WTC11 (cell line): Measurements from ENCODE around the gene TRAPPC14.

Source experiments
- AFF4 ChIP-seq: sonication (generic); formaldehyde crosslinking; IDR thresholded peaks from 2 replicates; pipeline ENCODE4 v1.8.1; 2023; ENCODE audit warnings: mild to moderate bottlenecking, missing genetic modification reagents, borderline replicate concordance
- ATF6 ChIP-seq: sonication (generic); formaldehyde crosslinking; IDR thresholded peaks from 2 replicates; pipeline ENCODE4 v1.8.1; 2023; ENCODE audit warnings: mild to moderate bottlenecking, missing genetic modification reagents
- CTCF ChIP-seq: fragments of 200-600 bp; IDR thresholded peaks from 2 replicates; pipeline ENCODE4 v1.8.0; 2022; ENCODE audit warnings: antibody characterized with exemption
- ETV6 ChIP-seq: sonication (generic); formaldehyde crosslinking; IDR thresholded peaks from 2 replicates; pipeline ENCODE4 v1.8.1; 2022; ENCODE audit warnings: mild to moderate bottlenecking, missing genetic modification reagents
- FOXP1 ChIP-seq: sonication (generic); formaldehyde crosslinking; IDR thresholded peaks from 2 replicates; pipeline ENCODE4 v1.8.0; 2022; ENCODE audit warnings: missing genetic modification reagents, mild to moderate bottlenecking, moderate library complexity, borderline replicate concordance
- IRF1 ChIP-seq: sonication (generic); formaldehyde crosslinking; IDR thresholded peaks from 2 replicates; pipeline ENCODE4 v1.8.0; 2023; ENCODE audit warnings: missing genetic modification reagents
- JAZF1 ChIP-seq: fragments of 250-450 bp; sonication (Bioruptor Pico); IDR thresholded peaks from 2 replicates; pipeline ENCODE4 v1.9.0; 2021; ENCODE audit warnings: moderate library complexity, mild to moderate bottlenecking, inconsistent platforms
- MAX ChIP-seq: sonication (generic); formaldehyde crosslinking; IDR thresholded peaks from 2 replicates; pipeline ENCODE4 v1.8.0; 2022; ENCODE audit warnings: mild to moderate bottlenecking, missing genetic modification reagents
- TCF7 ChIP-seq: sonication (generic); formaldehyde crosslinking; IDR thresholded peaks from 2 replicates; pipeline ENCODE4 v1.8.0; 2022; ENCODE audit warnings: mild to moderate bottlenecking, low read depth, missing genetic modification reagents, moderate library complexity
- TEAD4 ChIP-seq: sonication (generic); formaldehyde crosslinking; IDR thresholded peaks from 2 replicates; pipeline ENCODE4 v1.8.0; 2022; ENCODE audit warnings: mild to moderate bottlenecking, missing genetic modification reagents
- ZNF263 ChIP-seq: sonication (generic); formaldehyde crosslinking; IDR thresholded peaks from 2 replicates; pipeline ENCODE4 v1.8.1; 2022; ENCODE audit warnings: low read depth, mild to moderate bottlenecking, moderate library complexity, missing genetic modification reagents
- ZNF396 ChIP-seq: fragments of 250-450 bp; sonication (Bioruptor Pico); IDR thresholded peaks from 2 replicates; pipeline ENCODE4 v1.8.0; 2021; ENCODE audit warnings: mild to moderate bottlenecking, moderate library complexity, borderline replicate concordance

GRCh38 chr7:100190048-100190711 is 31.7 kb upstream of the TRAPPC14 start:
- no peak for TF ChIP-seq IRF1 (CRISPR knock-in tag)
- no peak for TF ChIP-seq CTCF
- TF ChIP-seq ETV6 (CRISPR knock-in tag): no peak
- no peak for TF ChIP-seq AFF4 (CRISPR knock-in tag)
- no peak for TF ChIP-seq ZNF263 (CRISPR knock-in tag)
- TF ChIP-seq ZNF396 (CRISPR knock-in tag): no peak
- TF ChIP-seq MAX (CRISPR knock-in tag): no peak
- TF ChIP-seq JAZF1 (CRISPR knock-in tag): no peak
- no peak for TF ChIP-seq ATF6
- TF ChIP-seq TEAD4: no peak
- TF ChIP-seq TCF7 (CRISPR knock-in tag): no peak
- TF ChIP-seq FOXP1 (CRISPR knock-in tag): no peak
